Peyer's patch (tissue), 4 donors: Measurements from ENCODE around the gene DCC. TPM values are rescaled to one million over a fixed set of nuclear protein-coding genes. Genes with fewer than 3 reads are reported as not detected.
A peak's percentile ranks its signal among the peaks of the same experiment; 100 is the strongest.

ENCODE experiments used
- DNase-seq, 3 donors: peaks; one replicate each; pipeline ENCODE4 v3.0.0-alpha.2; 2017 to 2019
- H3K27ac ChIP-seq, 4 donors: fragments of 200-600 bp; sonication (generic); one replicate each; pipeline ENCODE4 v1.5.1; 2016 to 2019
- H3K27me3 ChIP-seq, 2 donors: fragments of 200-600 bp; sonication (generic); one replicate each; pipeline ENCODE4 v1.5.1; 2019
- H3K36me3 ChIP-seq, 3 donors: fragments of 200-600 bp; sonication (generic); one replicate each; pipeline ENCODE4 v1.5.1; 2016 to 2019
- H3K4me1 ChIP-seq, 4 donors: fragments of 200-600 bp; sonication (generic); one replicate each; pipeline ENCODE4 v1.5.1; 2016 to 2019
- H3K4me3 ChIP-seq, 4 donors: fragments of 200-600 bp; sonication (generic); 1 replicate in 3 of 4; 2 replicates in 1 of 4; pipeline ENCODE4 v1.5.1; 2016 to 2019; ENCODE audit warnings: mild to moderate bottlenecking in 1 of 4
- H3K9me3 ChIP-seq, 4 donors: fragments of 200-600 bp; sonication (generic); one replicate each; pipeline ENCODE4 v1.5.1; 2016 to 2019; ENCODE audit warnings: mild to moderate bottlenecking in 1 of 4
- POLR2A ChIP-seq, 2 donors: fragments of 450-650 bp; IDR thresholded peaks; one replicate each; pipeline ENCODE4 v1.5.1; 2017; ENCODE audit warnings: antibody characterized with exemption in 2 of 2, mild to moderate bottlenecking in 2 of 2, moderate library complexity in 2 of 2
- total RNA-seq, 4 donors: library from RNA; depleted of rRNA; stranded (reverse); fragments of >200 nt; gene quantifications; one replicate each; pipeline ENCODE4 v1.1.0, GENCODE V29; 2016
- TF ChIP-seq, protein P1 (sequence below), 6 experiments: fragments of 450-650 bp in 4 of 6; fragments of 200-600 bp in 2 of 6; sonication (generic) in 1 of 6; IDR thresholded peaks; one replicate each; pipeline ENCODE4 v1.5.1; 2017 to 2019; ENCODE audit warnings: antibody characterized with exemption in 6 of 6, mild to moderate bottlenecking in 3 of 6, moderate library complexity in 1 of 6

Gene DCC
- total RNA-seq, 4 donors from 2014 or later: 0.13 TPM; not detected in 3

- Histone ChIP-seq H3K27ac (no peak overlapping the region), H3K36me3 (no peaks in the 10 kb centered on the region), H3K9me3 (no peaks in the 10 kb centered on the region), H3K27me3 (no peaks in the 10 kb centered on the region), H3K4me1 (no peaks in the 10 kb centered on the region), H3K4me3 (no peak overlapping the region)
- DNase-seq: no peak
- no peak for TF ChIP-seq POLR2A (IDR thresholded peaks at IDR 0.05)
- TF ChIP-seq, protein P1, sequence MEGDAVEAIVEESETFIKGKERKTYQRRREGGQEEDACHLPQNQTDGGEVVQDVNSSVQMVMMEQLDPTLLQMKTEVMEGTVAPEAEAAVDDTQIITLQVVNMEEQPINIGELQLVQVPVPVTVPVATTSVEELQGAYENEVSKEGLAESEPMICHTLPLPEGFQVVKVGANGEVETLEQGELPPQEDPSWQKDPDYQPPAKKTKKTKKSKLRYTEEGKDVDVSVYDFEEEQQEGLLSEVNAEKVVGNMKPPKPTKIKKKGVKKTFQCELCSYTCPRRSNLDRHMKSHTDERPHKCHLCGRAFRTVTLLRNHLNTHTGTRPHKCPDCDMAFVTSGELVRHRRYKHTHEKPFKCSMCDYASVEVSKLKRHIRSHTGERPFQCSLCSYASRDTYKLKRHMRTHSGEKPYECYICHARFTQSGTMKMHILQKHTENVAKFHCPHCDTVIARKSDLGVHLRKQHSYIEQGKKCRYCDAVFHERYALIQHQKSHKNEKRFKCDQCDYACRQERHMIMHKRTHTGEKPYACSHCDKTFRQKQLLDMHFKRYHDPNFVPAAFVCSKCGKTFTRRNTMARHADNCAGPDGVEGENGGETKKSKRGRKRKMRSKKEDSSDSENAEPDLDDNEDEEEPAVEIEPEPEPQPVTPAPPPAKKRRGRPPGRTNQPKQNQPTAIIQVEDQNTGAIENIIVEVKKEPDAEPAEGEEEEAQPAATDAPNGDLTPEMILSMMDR (IDR thresholded peaks at IDR 0.05): no peak
Measured at GRCh38 chr18:52902188-52902587, 562.2 kb downstream of the DCC start.

DNA sequence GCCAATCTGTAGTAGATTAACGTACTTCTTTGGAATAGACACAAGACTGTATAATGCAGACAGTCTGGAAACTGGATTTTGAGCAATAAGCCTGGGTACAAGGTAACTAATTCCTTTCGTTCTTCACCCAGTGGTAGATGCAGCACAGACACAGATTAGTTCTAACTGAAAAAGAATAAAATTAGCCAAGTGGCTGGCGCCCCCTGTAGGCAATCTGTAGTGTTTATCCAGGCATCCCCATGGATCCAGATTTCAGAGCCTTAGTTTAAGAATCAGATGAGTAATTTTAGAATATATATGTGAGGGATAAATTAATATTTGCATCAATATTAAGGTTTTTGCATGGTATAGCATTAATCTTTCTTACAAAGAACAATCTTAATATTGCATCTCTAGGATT lies 563.9 kb downstream of the DCC start:
- Histone ChIP-seq H3K36me3 (no peaks in the 10 kb centered on the region), H3K9me3 (no peaks in the 10 kb centered on the region), H3K4me3 (no peak overlapping the region), H3K27ac (no peak overlapping the region), H3K27me3 (no peaks in the 10 kb centered on the region), H3K4me1 (no peaks in the 10 kb centered on the region)
- DNase-seq: peak in 2 of 3 donors; percentile 53 to 62
- TF ChIP-seq, protein P1 (IDR thresholded peaks at IDR 0.05): peak in 4 of 6 experiments; percentile 25 to 61 (median 59)
- no peak for TF ChIP-seq POLR2A (IDR thresholded peaks at IDR 0.05)

DNA sequence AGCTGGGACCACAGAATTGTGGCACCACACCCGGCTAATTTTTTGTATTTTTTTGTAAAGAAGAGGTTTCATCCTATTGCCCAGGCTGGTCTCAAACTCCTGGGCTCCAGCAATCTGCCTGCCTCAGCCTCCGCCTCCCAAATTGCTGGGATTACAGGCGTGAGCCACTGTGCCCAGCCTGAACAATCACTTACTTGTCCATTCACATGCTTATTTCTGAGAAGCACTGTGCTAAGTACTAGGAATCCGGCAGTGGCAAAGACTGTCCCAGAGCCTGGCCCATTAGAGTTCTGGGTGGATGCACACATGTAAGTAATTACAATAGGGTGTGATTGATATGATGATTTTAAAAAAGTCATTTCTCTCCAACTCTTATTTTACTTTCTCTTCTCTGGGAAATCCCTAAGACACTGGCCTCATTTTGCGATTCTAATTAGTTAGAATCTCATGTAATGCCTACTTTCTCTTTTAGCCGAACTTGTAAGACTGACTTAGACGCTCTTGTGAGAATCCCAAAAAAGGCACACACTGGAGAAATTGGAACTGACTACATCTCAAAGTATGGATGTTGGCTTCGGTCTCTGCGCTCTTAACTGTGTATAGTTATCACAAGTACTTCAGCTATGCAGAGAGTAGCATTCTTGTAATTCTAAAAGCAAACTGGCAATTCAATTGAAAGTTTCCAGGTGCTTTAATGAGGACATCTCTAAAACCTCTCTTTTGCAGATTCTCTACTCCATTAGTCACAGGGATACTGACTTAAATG lies 567.7 kb downstream of the DCC start:
- TF ChIP-seq, protein P1 (IDR thresholded peaks at IDR 0.05): no peak
- TF ChIP-seq POLR2A (IDR thresholded peaks at IDR 0.05): no peak

DNA sequence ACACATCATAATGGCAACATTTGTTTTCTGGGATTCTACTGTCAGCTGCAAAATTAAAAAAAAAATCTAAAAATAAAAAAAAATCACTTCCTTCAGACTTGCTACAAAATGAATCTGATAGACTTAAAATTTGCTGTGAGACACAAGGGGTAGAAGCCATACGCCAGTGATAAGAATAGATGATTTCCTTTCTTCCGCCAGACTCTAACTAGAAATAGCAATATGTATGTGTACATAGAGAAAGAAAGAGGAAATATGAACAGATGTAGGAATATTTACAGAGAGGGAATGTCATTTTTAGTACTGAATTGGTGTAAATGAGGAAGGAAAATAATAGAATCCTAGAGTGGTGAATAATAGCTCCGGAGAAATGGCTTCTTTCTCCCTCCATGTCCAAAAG lies 574.2 kb downstream of the DCC start:
- TF ChIP-seq, protein P1 (IDR thresholded peaks at IDR 0.05): no peak

More for the DNA sequence above, 567.7 kb downstream of the DCC start:
- H3K9me3 ChIP-seq: no peaks in the 10 kb centered on the region
- no peaks in the 10 kb centered on the region for H3K27me3 ChIP-seq
- H3K36me3 ChIP-seq: no peaks in the 10 kb centered on the region
- H3K27ac ChIP-seq: no peak overlapping the region
- H3K4me1 ChIP-seq: no peaks in the 10 kb centered on the region
- no peak overlapping the region for H3K4me3 ChIP-seq
- no peak for DNase-seq

DNA sequence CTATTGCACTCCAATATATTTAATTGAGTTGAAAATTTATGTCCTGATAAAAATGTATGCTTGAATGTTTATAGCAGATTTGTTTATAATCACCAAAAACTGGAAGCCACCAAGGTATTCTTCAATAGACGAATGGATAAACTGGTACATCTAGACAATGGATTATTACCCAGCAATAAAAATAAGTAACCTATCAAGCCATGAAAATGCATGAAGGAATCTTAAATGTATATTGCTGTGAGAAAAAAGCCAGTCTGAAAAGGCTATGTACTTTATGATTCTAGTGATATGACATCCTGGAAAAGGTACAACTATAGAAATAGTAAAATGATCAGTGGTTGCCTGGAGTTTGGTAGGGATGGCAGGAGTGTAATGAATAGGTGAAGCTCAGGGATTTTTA lies 580.7 kb downstream of the DCC start:
- Histone ChIP-seq H3K36me3 (no peaks in the 10 kb centered on the region), H3K9me3 (no peaks in the 10 kb centered on the region), H3K4me3 (no peak overlapping the region), H3K27ac (no peak overlapping the region), H3K4me1 (no peaks in the 10 kb centered on the region), H3K27me3 (no peaks in the 10 kb centered on the region)
- TF ChIP-seq, protein P1 (IDR thresholded peaks at IDR 0.05): no peak
- no peak for TF ChIP-seq POLR2A (IDR thresholded peaks at IDR 0.05)
- no peak for DNase-seq

More for the DNA sequence above, 574.2 kb downstream of the DCC start:
- Histone ChIP-seq H3K27me3 (no peaks in the 10 kb centered on the region), H3K27ac (no peak overlapping the region), H3K4me1 (no peaks in the 10 kb centered on the region), H3K36me3 (no peaks in the 10 kb centered on the region), H3K9me3 (no peaks in the 10 kb centered on the region), H3K4me3 (no peak overlapping the region)
- no peak for DNase-seq
